ENCODE data around the gene PRODH2. TPM values are rescaled to one million over a fixed set of nuclear protein-coding genes. Genes with fewer than 3 reads are reported as not detected.

Gene PRODH2
- total and polyA plus RNA-seq, 2 of the 13 experiments (the other 11 are each of a cell fraction or from before 2014, with no cell fraction given), result 86.7 to 118 TPM

GRCh38 chr19:35751839-35752745, 60.6 kb downstream of the PRODH2 start:
- 98% methylated on average over 10 of the region's 14 CpGs for WGBS (ENCODE audit: low lambda C conversion rate)
- H3K27ac ChIP-seq (ENCODE audit: extremely low read length, insufficient read depth, low read length), result no peak overlapping the region
- no peak overlapping the region for H2AFZ ChIP-seq (ENCODE audit: low read length)
- no peak for ATAC-seq
- H3K4me1 ChIP-seq (ENCODE audit: insufficient read depth, low read length), result peaks cover 26% of the 10 kb centered on the region
- intact Hi-C loops (cut with micrococcal nuclease; ENCODE audit: unreplicated experiment), result no loop called here
- no peaks in the 10 kb centered on the region for H4K20me1 ChIP-seq (ENCODE audit: insufficient read depth, low read length)
- H3K27me3 ChIP-seq (ENCODE audit: control insufficient read depth in 1 of 2, insufficient read depth in 2 of 2, low read length in 2 of 2), result no peaks in the 10 kb centered on the region; a peak in 1 of 5 replicates
- H3K9ac ChIP-seq (ENCODE audit: insufficient read depth, low read depth, low read length), result no peak overlapping the region
- FAIRE-seq, result no peak
- H3K79me2 ChIP-seq (ENCODE audit: insufficient read depth, low read length), result peaks cover 11% of the 10 kb centered on the region
- no peak overlapping the region for H3K4me2 ChIP-seq (ENCODE audit: low read depth, low read length)
- ChIA-PET CTCF (ENCODE audit: low intra/inter-chr PET ratio, low total read pairs) (no interaction called here), POLR2A (interaction anchor here (1.1 kb wide), 1 partner anchor 49 kb away, joined by 3 read pairs; no protein-coding TSS in a partner anchor)
- no peak overlapping the region for H3K4me3 ChIP-seq (replicated peaks in 1 of 3; ENCODE audit: insufficient read depth in 1 of 3, low read depth in 2 of 3, low read length in 3 of 3)
- no peaks in the 10 kb centered on the region for H3K9me3 ChIP-seq (ENCODE audit: low read length)
- BruUV-seq (replicated peaks), result no TSS peak
- in situ Hi-C loops (cut with HindIII; ENCODE audit: extremely low pct_ligation_motif_present, low pct_unique_long_range_greater_than_20kb), result no loop called here
- DNase-seq (ENCODE audit: low spot score), result no peak
- no peak for TF ChIP-seq ZNF782 (CRISPR knock-in tag; IDR thresholded peaks at IDR 0.05; ENCODE audit: borderline replicate concordance)
- no peak for TF ChIP-seq ZNF609 (CRISPR knock-in tag; IDR thresholded peaks at IDR 0.05; ENCODE audit: borderline replicate concordance)
- no peak for TF ChIP-seq MXD4 (CRISPR knock-in tag; IDR thresholded peaks at IDR 0.05)
- TF ChIP-seq ELF4 (CRISPR knock-in tag; IDR thresholded peaks at IDR 0.05; ENCODE audit: borderline replicate concordance), result no peak
- TF ChIP-seq, protein P1, sequence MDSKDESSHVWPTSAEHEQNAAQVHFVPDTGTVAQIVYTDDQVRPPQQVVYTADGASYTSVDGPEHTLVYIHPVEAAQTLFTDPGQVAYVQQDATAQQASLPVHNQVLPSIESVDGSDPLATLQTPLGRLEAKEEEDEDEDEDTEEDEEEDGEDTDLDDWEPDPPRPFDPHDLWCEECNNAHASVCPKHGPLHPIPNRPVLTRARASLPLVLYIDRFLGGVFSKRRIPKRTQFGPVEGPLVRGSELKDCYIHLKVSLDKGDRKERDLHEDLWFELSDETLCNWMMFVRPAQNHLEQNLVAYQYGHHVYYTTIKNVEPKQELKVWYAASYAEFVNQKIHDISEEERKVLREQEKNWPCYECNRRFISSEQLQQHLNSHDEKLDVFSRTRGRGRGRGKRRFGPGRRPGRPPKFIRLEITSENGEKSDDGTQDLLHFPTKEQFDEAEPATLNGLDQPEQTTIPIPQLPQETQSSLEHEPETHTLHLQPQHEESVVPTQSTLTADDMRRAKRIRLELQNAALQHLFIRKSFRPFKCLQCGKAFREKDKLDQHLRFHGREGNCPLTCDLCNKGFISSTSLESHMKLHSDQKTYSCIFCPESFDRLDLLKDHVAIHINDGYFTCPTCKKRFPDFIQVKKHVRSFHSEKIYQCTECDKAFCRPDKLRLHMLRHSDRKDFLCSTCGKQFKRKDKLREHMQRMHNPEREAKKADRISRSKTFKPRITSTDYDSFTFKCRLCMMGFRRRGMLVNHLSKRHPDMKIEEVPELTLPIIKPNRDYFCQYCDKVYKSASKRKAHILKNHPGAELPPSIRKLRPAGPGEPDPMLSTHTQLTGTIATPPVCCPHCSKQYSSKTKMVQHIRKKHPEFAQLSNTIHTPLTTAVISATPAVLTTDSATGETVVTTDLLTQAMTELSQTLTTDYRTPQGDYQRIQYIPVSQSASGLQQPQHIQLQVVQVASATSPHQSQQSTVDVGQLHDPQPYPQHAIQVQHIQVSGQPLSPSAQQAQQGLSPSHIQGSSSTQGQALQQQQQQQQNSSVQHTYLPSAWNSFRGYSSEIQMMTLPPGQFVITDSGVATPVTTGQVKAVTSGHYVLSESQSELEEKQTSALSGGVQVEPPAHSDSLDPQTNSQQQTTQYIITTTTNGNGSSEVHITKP (CRISPR knock-in tag; IDR thresholded peaks at IDR 0.05; ENCODE audit: low read depth), result no peak
- TF ChIP-seq TAF15 (IDR thresholded peaks at IDR 0.05; ENCODE audit: low read depth, low read length, poor library complexity, severe bottlenecking), result no peak
- TF ChIP-seq GTF2F1 (IDR thresholded peaks at IDR 0.05; ENCODE audit: low read length), result no peak
- TF ChIP-seq, protein P2, sequence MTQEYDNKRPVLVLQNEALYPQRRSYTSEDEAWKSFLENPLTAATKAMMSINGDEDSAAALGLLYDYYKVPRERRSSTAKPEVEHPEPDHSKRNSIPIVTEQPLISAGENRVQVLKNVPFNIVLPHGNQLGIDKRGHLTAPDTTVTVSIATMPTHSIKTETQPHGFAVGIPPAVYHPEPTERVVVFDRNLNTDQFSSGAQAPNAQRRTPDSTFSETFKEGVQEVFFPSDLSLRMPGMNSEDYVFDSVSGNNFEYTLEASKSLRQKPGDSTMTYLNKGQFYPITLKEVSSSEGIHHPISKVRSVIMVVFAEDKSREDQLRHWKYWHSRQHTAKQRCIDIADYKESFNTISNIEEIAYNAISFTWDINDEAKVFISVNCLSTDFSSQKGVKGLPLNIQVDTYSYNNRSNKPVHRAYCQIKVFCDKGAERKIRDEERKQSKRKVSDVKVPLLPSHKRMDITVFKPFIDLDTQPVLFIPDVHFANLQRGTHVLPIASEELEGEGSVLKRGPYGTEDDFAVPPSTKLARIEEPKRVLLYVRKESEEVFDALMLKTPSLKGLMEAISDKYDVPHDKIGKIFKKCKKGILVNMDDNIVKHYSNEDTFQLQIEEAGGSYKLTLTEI (CRISPR knock-in tag; conservative IDR thresholded peaks at IDR 0.05), result no peak
- no peak for TF ChIP-seq ZNF230 (CRISPR knock-in tag; IDR thresholded peaks at IDR 0.05)
- no peak for TF ChIP-seq SP140L (CRISPR knock-in tag; IDR thresholded peaks at IDR 0.05; ENCODE audit: borderline replicate concordance)
- TF ChIP-seq ZNF672 (CRISPR knock-in tag; IDR thresholded peaks at IDR 0.05), result no peak
- no peak for TF ChIP-seq ZNF788 (CRISPR knock-in tag; IDR thresholded peaks at IDR 0.05; ENCODE audit: borderline replicate concordance)
- TF ChIP-seq ZBTB7A (CRISPR knock-in tag; IDR thresholded peaks at IDR 0.05), result no peak
- H3K36me3 ChIP-seq (replicated peaks in 1 of 2; ENCODE audit: control insufficient read depth in 1 of 2, insufficient read depth in 2 of 2, low read length in 2 of 2), result peaks cover 3 to 20% of the 10 kb centered on the region in 2 experiments; a peak in 3 of 5 replicates
